H9 (cell line): Measurements from ENCODE around the gene ZNF546. TPM values are rescaled to one million over a fixed set of nuclear protein-coding genes. Genes with fewer than 3 reads are reported as not detected.

Experiments used
- DNase-seq: peaks from one replicate; pipeline ENCODE4 v3.0.0-alpha.2; 2017
- H2AFZ ChIP-seq: one replicate; pipeline ENCODE4 v1.6.1; 2013; ENCODE audit warnings: mild to moderate bottlenecking, low read length, control low read depth, moderate library complexity
- H2AK5ac ChIP-seq: 2 replicates; pipeline ENCODE4 v1.6.1; 2013; ENCODE audit warnings: low read length, control low read depth, mixed read lengths; ENCODE audit not compliant: insufficient read length
- H2BK120ac ChIP-seq: one replicate; pipeline ENCODE4 v1.6.1; 2013; ENCODE audit warnings: low read depth, mild to moderate bottlenecking, low read length, control low read depth, inconsistent platforms; ENCODE audit not compliant: poor library complexity, severe bottlenecking
- H2BK12ac ChIP-seq: 2 replicates; pipeline ENCODE4 v1.6.1; 2013; ENCODE audit warnings: low read length, control low read depth, mixed read lengths, low read depth; ENCODE audit not compliant: insufficient read length
- H2BK15ac ChIP-seq: 2 replicates; pipeline ENCODE4 v1.6.1; 2013; ENCODE audit warnings: low read depth, low read length, control low read depth
- H2BK20ac ChIP-seq: one replicate; pipeline ENCODE4 v1.6.1; 2013; ENCODE audit warnings: low read depth, mild to moderate bottlenecking, low read length, control low read depth, inconsistent platforms; ENCODE audit not compliant: poor library complexity, severe bottlenecking
- H2BK5ac ChIP-seq: 2 replicates; pipeline ENCODE4 v1.6.1; 2013; ENCODE audit warnings: low read length, control low read depth, mixed read lengths; ENCODE audit not compliant: insufficient read length
- H3K14ac ChIP-seq: 2 replicates; pipeline ENCODE4 v1.6.1; 2013; ENCODE audit warnings: low read length, control low read depth; ENCODE audit not compliant: insufficient read depth
- H3K18ac ChIP-seq: 2 replicates; pipeline ENCODE4 v1.6.1; 2013; ENCODE audit warnings: low read depth, mild to moderate bottlenecking, mixed read lengths, low read length, control low read depth; ENCODE audit not compliant: insufficient read length
- H3K23ac ChIP-seq: 2 replicates; pipeline ENCODE4 v1.6.1; 2013; ENCODE audit warnings: low read length, control low read depth, mixed read lengths, low read depth; ENCODE audit not compliant: insufficient read length
- H3K23me2 ChIP-seq: 2 replicates; pipeline ENCODE4 v1.6.1; 2013; ENCODE audit warnings: low read depth, mild to moderate bottlenecking, mixed read lengths, low read length, control low read depth; ENCODE audit not compliant: insufficient read length, poor library complexity, severe bottlenecking
- H3K27ac ChIP-seq: 2 replicates; pipeline ENCODE4 v1.5.1; 2013; ENCODE audit warnings: low read length, control low read depth, mixed read lengths, low read depth; ENCODE audit not compliant: insufficient read length
- H3K27me3 ChIP-seq: 2 replicates; pipeline ENCODE4 v1.6.1; 2013; ENCODE audit warnings: low read length, control low read depth, inconsistent platforms; ENCODE audit not compliant: insufficient read depth
- H3K4ac ChIP-seq: 2 replicates; pipeline ENCODE4 v1.6.1; 2013; ENCODE audit warnings: low read depth, mild to moderate bottlenecking, control low read depth, inconsistent platforms, low read length, moderate library complexity
- H3K4me1 ChIP-seq: 2 replicates; pipeline ENCODE4 v1.6.1; 2013; ENCODE audit warnings: low read length, control low read depth, inconsistent platforms; ENCODE audit not compliant: insufficient read depth
- H3K4me2 ChIP-seq: 2 replicates; pipeline ENCODE4 v1.6.1; 2013; ENCODE audit warnings: low read length, control low read depth, mixed read lengths; ENCODE audit not compliant: insufficient read length, insufficient read depth
- H3K56ac ChIP-seq: 2 replicates; pipeline ENCODE4 v1.6.1; 2013; ENCODE audit warnings: low read depth, mild to moderate bottlenecking, mixed read lengths, low read length, control low read depth; ENCODE audit not compliant: insufficient read length
- H3K79me1 ChIP-seq: 2 replicates; pipeline ENCODE4 v1.6.1; 2013; ENCODE audit warnings: low read depth, mild to moderate bottlenecking, moderate library complexity, low read length, control low read depth, inconsistent platforms; ENCODE audit not compliant: insufficient read depth, poor library complexity, severe bottlenecking
- H3K79me2 ChIP-seq: 2 replicates; pipeline ENCODE4 v1.6.1; 2013; ENCODE audit warnings: low read length, control low read depth, inconsistent platforms; ENCODE audit not compliant: insufficient read depth
- H3K9ac ChIP-seq: 2 replicates; pipeline ENCODE4 v1.6.1; 2013; ENCODE audit warnings: low read length, control low read depth, mixed read lengths; ENCODE audit not compliant: insufficient read length; ENCODE audit errors: extremely low read depth
- H3K9me3 ChIP-seq: one replicate; pipeline ENCODE4 v1.6.1; 2013; ENCODE audit warnings: low read depth, low read length, inconsistent platforms; ENCODE audit not compliant: control insufficient read depth
- H3T11ph ChIP-seq: one replicate; pipeline ENCODE4 v1.6.1; 2013; ENCODE audit warnings: mild to moderate bottlenecking, low read length, control low read depth, inconsistent platforms
- H4K20me1 ChIP-seq: one replicate; pipeline ENCODE4 v1.6.1; 2013; ENCODE audit not compliant: control insufficient read depth, insufficient read length, insufficient read depth
- H4K5ac ChIP-seq: 2 replicates; pipeline ENCODE4 v1.6.1; 2013; ENCODE audit warnings: low read depth, mild to moderate bottlenecking, mixed read lengths, low read length, control low read depth; ENCODE audit not compliant: insufficient read length
- H4K8ac ChIP-seq: replicated peaks from 2 replicates; pipeline ENCODE4 v1.6.1; 2013; ENCODE audit warnings: low read length, control low read depth, mixed read lengths, low read depth; ENCODE audit not compliant: insufficient read length
- H4K91ac ChIP-seq: 2 replicates; pipeline ENCODE4 v1.6.1; 2013; ENCODE audit warnings: low read depth, mild to moderate bottlenecking, moderate library complexity, mixed read lengths, low read length, control low read depth; ENCODE audit not compliant: insufficient read length
- H3K27ac Mint-ChIP-seq, 3 experiments: 2 replicates in 2 of 3; 3 replicates in 1 of 3; pipeline ENCODE4 v1.8.0; 2020 to 2021; ENCODE audit warnings: mixed read lengths in 3 of 3, mild to moderate bottlenecking in 1 of 3, moderate library complexity in 1 of 3
- H3K27me3 Mint-ChIP-seq: 2 replicates; pipeline ENCODE4 v1.8.0; 2021; ENCODE audit warnings: low read depth, mild to moderate bottlenecking, moderate library complexity, mixed read lengths
- H3K36me3 Mint-ChIP-seq, 3 experiments: 2 replicates in 2 of 3; 3 replicates in 1 of 3; pipeline ENCODE4 v1.8.0; 2020 to 2021; ENCODE audit warnings: low read depth in 3 of 3, mixed read lengths in 3 of 3; ENCODE audit not compliant: insufficient read depth in 1 of 3
- H3K4me1 Mint-ChIP-seq, 2 experiments: 2 replicates each; pipeline ENCODE4 v1.8.0; 2020; ENCODE audit warnings: mixed read lengths in 2 of 2
- H3K4me3 Mint-ChIP-seq, 2 experiments: 2 replicates in 1 of 2; 3 replicates in 1 of 2; pipeline ENCODE4 v1.8.0; 2020 to 2021; ENCODE audit warnings: mild to moderate bottlenecking in 2 of 2, mixed read lengths in 2 of 2, moderate library complexity in 1 of 2
- H3K9me3 Mint-ChIP-seq, 2 experiments: 2 replicates in 1 of 2; 3 replicates in 1 of 2; pipeline ENCODE4 v1.8.0; 2020; ENCODE audit warnings: mild to moderate bottlenecking in 2 of 2, mixed read lengths in 2 of 2, moderate library complexity in 1 of 2
- WGBS: extraction: QIAGEN DNeasy Blood & Tissue Kit; methylation state at CpG from one replicate; pipeline ENCODE4 v1.1.7; 2013; ENCODE audit warnings: missing lambda C conversion rate, low lambda C conversion rate, mixed read lengths; ENCODE audit not compliant: insufficient read length; ENCODE audit errors: extremely low coverage; 5-methylcytosine and 5-hydroxymethylcytosine counted together
- total RNA-seq: library from RNA; stranded (reverse); gene quantifications from 2 replicates; pipeline ENCODE4 v1.2.1, GENCODE V29; 2021
- TF ChIP-seq, protein P1 (sequence below): fragments of 200-600 bp; sonication (generic); conservative IDR thresholded peaks from 3 replicates; pipeline ENCODE4 v1.8.0; 2021; ENCODE audit warnings: antibody characterized with exemption, mild to moderate bottlenecking

The ZNF546 gene
- total RNA-seq, 1 experiment from 2014 or later: 1.7 TPM

DNA sequence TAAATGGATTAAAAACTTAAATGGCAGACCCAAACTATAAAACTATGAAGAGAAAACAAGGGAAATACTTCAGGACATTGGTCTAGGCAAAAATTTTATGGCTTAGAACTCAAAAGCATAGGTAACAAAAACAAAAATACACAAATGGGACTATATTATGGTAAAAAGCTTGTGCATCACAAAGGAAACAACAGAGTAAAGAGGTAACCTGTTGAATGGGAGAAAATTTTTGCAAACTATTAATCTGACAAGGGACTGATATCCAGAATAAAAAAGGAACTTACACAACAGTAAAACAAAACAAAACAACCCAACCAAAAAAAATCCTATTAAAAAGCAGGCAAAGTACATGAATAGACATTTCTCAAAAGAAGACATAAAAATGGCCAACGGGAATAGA is 9.3 kb upstream of the ZNF546 start:
- peaks cover 3% of the 10 kb centered on the region for H3K79me1 ChIP-seq
- no peak overlapping the region for H2BK15ac ChIP-seq
- Mint-ChIP-seq H3K4me1 (no peaks in the 10 kb centered on the region), H3K9me3 (peaks cover 34 to 45% of the 10 kb centered on the region in 2 experiments), H3K27ac (no peak overlapping the region), H3K4me3 (no peak overlapping the region), H3K27me3 (no peaks in the 10 kb centered on the region), H3K36me3 (peaks cover 20 to 30% (median 29%) of the 10 kb centered on the region in 3 experiments)
- no peak overlapping the region for H2BK5ac ChIP-seq
- no peaks in the 10 kb centered on the region for H3K23me2 ChIP-seq
- no peaks in the 10 kb centered on the region for H4K20me1 ChIP-seq
- no peak overlapping the region for H2AFZ ChIP-seq
- DNase-seq: no peak
- no peak overlapping the region for H3T11ph ChIP-seq
- no peaks in the 10 kb centered on the region for H3K9me3 ChIP-seq
- no peaks in the 10 kb centered on the region for H3K4me1 ChIP-seq
- no peak overlapping the region for H3K18ac ChIP-seq
- no peak overlapping the region for H3K56ac ChIP-seq
- TF ChIP-seq, protein P1, sequence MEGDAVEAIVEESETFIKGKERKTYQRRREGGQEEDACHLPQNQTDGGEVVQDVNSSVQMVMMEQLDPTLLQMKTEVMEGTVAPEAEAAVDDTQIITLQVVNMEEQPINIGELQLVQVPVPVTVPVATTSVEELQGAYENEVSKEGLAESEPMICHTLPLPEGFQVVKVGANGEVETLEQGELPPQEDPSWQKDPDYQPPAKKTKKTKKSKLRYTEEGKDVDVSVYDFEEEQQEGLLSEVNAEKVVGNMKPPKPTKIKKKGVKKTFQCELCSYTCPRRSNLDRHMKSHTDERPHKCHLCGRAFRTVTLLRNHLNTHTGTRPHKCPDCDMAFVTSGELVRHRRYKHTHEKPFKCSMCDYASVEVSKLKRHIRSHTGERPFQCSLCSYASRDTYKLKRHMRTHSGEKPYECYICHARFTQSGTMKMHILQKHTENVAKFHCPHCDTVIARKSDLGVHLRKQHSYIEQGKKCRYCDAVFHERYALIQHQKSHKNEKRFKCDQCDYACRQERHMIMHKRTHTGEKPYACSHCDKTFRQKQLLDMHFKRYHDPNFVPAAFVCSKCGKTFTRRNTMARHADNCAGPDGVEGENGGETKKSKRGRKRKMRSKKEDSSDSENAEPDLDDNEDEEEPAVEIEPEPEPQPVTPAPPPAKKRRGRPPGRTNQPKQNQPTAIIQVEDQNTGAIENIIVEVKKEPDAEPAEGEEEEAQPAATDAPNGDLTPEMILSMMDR: no peak
- WGBS: no CpG with 5 or more reads among the region's 1 CpG
- H3K14ac ChIP-seq: no peak overlapping the region
- H3K23ac ChIP-seq: no peak overlapping the region
- H3K79me2 ChIP-seq: peaks cover 2% of the 10 kb centered on the region; the same call in 1 of the 2 replicates
- no peak overlapping the region for H3K4ac ChIP-seq
- H2BK12ac ChIP-seq: no peak overlapping the region
- H3K27ac ChIP-seq: no peak overlapping the region
- H3K9ac ChIP-seq: no peak overlapping the region
- H2BK20ac ChIP-seq: no peak overlapping the region
- no peak overlapping the region for H4K5ac ChIP-seq
- no peak overlapping the region for H3K4me2 ChIP-seq
- H4K8ac ChIP-seq: no peak overlapping the region
- H4K91ac ChIP-seq: no peak overlapping the region
- H2AK5ac ChIP-seq: no peak overlapping the region
- no peak overlapping the region for H2BK120ac ChIP-seq
- no peaks in the 10 kb centered on the region for H3K27me3 ChIP-seq
